Measurements from ENCODE around the gene TECPR2. TPM values are rescaled to one million over a fixed set of nuclear protein-coding genes. Genes with fewer than 3 reads are reported as not detected.
"Not testable (repeated sequence)": the region's sequence is repeated elsewhere in the genome, so short reads cannot be mapped to it uniquely, and the experiment has no call there.

The TECPR2 gene
- total and polyA plus RNA-seq, 4 experiments from 2014 or later, result 0.89 to 12.6 (median 7.8) TPM

DNA sequence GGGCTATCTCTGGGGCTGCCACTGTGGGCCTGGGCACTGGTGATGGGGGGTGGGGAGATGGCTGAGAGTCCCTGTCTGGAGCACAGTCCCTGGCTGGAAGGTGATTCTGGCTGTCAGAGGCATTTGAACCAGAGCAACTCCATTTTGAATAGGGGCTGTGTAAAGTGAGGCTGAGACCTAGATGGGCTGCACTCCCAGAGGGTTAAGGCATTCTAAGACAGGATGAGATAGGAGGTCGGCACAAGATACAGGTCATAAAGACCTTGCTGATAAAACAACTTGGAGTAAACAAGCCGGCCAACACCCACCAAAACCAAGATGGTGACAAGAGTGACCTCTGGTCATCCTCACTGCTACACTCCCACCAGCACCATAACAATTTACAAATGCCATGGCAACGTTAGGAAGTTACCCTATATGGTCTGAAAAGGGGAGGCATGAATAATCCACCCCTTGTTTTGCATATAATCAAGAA, 188.2 kb downstream of the TECPR2 start:
- H3K4me1 ChIP-seq (ENCODE audit: insufficient read depth, low read length); H3K36me3 ChIP-seq (ENCODE audit: insufficient read depth, low read length); H3K4me1 Mint-ChIP-seq; H3K27me3 ChIP-seq (ENCODE audit: insufficient read depth, low read length); POLR2A ChIA-PET (ENCODE audit: partially characterized antibody); DNase-seq; H3K36me3 Mint-ChIP-seq; H3K4me3 ChIP-seq (ENCODE audit: low read length in 2 of 2); H3K27ac Mint-ChIP-seq; CTCF ChIA-PET (ENCODE audit: partially characterized antibody); intact Hi-C loops (cut with micrococcal nuclease); H3K4me3 Mint-ChIP-seq; H3K9me3 Mint-ChIP-seq; H3K27ac ChIP-seq (ENCODE audit: low read depth, low read length); H3K9me3 ChIP-seq (ENCODE audit: control insufficient read depth in 1 of 2, low read length in 2 of 2): not testable (repeated sequence)
- H3K27me3 Mint-ChIP-seq, result peaks cover 7 to 11% of the 10 kb centered on the region in 2 donors

Small RNAs within 50 kb of the gene (microRNA-seq; reads per million reads assigned to microRNA genes)
- not detected for gene MIR4309 (ENCODE audit: borderline microRNAs expressed, borderline number of aligned reads, borderline replicate concordance)

Other genes starting within 250 kb of the TECPR2 start
- 10 to 100 TPM; 56.8 to 57.9 TPM for gene WDR20, start 223.0 kb upstream of the TECPR2 start, total RNA-seq
- 10 to 100 TPM; 18.8 to 22.3 TPM for gene WDR20, start 223.0 kb upstream of the TECPR2 start, polyA plus RNA-seq
- 1 to 10 TPM in 1 of 2 experiments, under 1 TPM in 1; 0.73 to 1.3 TPM for gene MOK, start 57.8 kb upstream of the TECPR2 start, total RNA-seq
- gene MOK, start 57.8 kb upstream of the TECPR2 start, polyA plus RNA-seq, result 1 to 10 TPM in 1 of 2 donors, not detected in 1; 1.4 TPM
- 10 to 100 TPM; 19.0 to 21.7 TPM for gene ZNF839, start 43.2 kb upstream of the TECPR2 start, total RNA-seq
- gene ZNF839, start 43.2 kb upstream of the TECPR2 start, polyA plus RNA-seq, result 1 to 10 TPM; 4.0 to 6.9 TPM
- gene CINP, start 51 bp upstream of the TECPR2 start, total RNA-seq, result 10 to 100 TPM; 31.5 to 32.3 TPM
- 10 to 100 TPM; 31.3 to 37.7 TPM for gene CINP, start 51 bp upstream of the TECPR2 start, polyA plus RNA-seq
- gene ANKRD9, start 146.8 kb downstream of the TECPR2 start, total RNA-seq, result 1 to 10 TPM; 1.8 to 2.5 TPM
- gene ANKRD9, start 146.8 kb downstream of the TECPR2 start, polyA plus RNA-seq, result under 1 TPM in 1 of 2 donors, not detected in 1; 0.69 TPM
- 10 to 100 TPM; 19.4 to 21.5 TPM for gene RCOR1, start 229.7 kb downstream of the TECPR2 start, total RNA-seq
- 1 to 10 TPM in 1 of 2 donors, under 1 TPM in 1; 0.09 to 1.1 TPM for gene RCOR1, start 229.7 kb downstream of the TECPR2 start, polyA plus RNA-seq